ENCODE results near the gene SLC25A28. TPM values are rescaled to one million over a fixed set of nuclear protein-coding genes. Genes with fewer than 3 reads are reported as not detected.

The SLC25A28 gene, protein sequence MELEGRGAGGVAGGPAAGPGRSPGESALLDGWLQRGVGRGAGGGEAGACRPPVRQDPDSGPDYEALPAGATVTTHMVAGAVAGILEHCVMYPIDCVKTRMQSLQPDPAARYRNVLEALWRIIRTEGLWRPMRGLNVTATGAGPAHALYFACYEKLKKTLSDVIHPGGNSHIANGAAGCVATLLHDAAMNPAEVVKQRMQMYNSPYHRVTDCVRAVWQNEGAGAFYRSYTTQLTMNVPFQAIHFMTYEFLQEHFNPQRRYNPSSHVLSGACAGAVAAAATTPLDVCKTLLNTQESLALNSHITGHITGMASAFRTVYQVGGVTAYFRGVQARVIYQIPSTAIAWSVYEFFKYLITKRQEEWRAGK
- total RNA-seq (2022): 24.2 and 28.3 TPM in 2 replicates
- Bru-seq, nascent RNA: percentile 82 among the genes with signal in this experiment
- percentile 62 among the genes with signal in this experiment for BruChase-seq, experiment 1, labeled RNA remaining after a 6-hour chase
- percentile 77 among the genes with signal in this experiment for BruChase-seq, experiment 2, labeled RNA remaining after a 2-hour chase
- long read RNA-seq, transcript SLC25A28-201 (4 exons, 1,451 nt): major isoform, 8 of 14 reads
- long read RNA-seq, partial matches to known transcripts: 0 of 14 reads
- long read RNA-seq, other reads (novel, unspliced or antisense): 6 of 14 reads

DNA sequence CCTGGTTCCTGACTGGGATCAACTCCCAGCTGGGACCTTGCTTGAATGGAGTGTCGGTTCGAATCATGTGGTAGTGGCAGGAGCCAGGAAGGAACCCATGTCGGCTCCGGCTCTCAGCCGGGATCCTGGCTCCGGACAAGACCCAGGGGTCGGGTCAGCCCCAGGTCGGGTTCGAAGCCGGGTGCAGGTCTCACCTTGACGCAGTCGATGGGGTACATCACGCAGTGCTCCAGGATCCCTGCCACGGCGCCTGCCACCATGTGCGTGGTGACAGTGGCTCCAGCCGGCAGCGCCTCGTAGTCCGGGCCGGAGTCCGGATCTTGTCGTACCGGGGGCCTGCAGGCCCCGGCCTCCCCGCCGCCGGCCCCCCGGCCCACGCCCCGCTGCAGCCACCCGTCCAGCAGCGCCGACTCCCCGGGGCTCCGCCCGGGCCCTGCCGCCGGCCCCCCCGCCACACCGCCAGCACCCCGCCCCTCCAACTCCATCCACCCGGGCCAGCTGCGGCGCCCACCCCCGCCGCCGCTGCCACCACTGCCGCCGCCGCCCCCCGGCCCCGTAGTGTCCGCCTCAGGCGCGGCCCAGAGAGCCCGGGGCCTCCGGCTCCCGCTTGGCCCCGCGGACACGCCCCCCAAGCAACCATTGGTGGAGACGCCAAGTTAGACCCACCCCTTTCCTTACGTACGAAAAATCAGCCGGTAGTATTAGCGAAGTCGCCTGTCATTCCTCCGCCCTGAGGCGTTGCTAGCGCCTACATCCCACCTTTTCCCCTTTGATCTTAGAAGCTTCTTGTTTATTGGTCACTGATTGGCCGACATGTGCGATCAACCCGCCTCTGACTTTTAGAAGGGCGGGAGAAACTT is at the start of gene SLC25A28:
Gene SLC25A28 (minus strand): TSS at position 589 of the 860 bp plus-strand sequence. CDS start 104 bp downstream, at position 485.
- Mint-ChIP-seq H3K4me1 (ENCODE audit: low read depth, unreplicated experiment) (peaks cover 30% of the 10 kb centered on the region), H3K4me3 (ENCODE audit: low read depth, unreplicated experiment) (peak within 1 kb of the TSS; percentile 72), H3K27me3 (ENCODE audit: unreplicated experiment) (no peaks in the 10 kb centered on the region), H3K36me3 (ENCODE audit: insufficient read depth, unreplicated experiment) (peaks cover 34% of the 10 kb centered on the region), H3K9me3 (ENCODE audit: low read depth, unreplicated experiment) (peaks cover 4% of the 10 kb centered on the region), H3K27ac (ENCODE audit: unreplicated experiment) (peak within 1 kb of the TSS; percentile 95)
- intact Hi-C loops (cut with micrococcal nuclease; ENCODE audit: unreplicated experiment): no loop called here
- TF ChIP-seq, protein P1, sequence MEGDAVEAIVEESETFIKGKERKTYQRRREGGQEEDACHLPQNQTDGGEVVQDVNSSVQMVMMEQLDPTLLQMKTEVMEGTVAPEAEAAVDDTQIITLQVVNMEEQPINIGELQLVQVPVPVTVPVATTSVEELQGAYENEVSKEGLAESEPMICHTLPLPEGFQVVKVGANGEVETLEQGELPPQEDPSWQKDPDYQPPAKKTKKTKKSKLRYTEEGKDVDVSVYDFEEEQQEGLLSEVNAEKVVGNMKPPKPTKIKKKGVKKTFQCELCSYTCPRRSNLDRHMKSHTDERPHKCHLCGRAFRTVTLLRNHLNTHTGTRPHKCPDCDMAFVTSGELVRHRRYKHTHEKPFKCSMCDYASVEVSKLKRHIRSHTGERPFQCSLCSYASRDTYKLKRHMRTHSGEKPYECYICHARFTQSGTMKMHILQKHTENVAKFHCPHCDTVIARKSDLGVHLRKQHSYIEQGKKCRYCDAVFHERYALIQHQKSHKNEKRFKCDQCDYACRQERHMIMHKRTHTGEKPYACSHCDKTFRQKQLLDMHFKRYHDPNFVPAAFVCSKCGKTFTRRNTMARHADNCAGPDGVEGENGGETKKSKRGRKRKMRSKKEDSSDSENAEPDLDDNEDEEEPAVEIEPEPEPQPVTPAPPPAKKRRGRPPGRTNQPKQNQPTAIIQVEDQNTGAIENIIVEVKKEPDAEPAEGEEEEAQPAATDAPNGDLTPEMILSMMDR (IDR thresholded peaks at IDR 0.05; ENCODE audit: unreplicated experiment): no peak
- CTCF ChIA-PET: interaction anchor here (0.6 to 1.2 kb wide), 4 partner anchors 61 to 190 kb away, joined by 3 to 5 read pairs (median 3); partner anchors contain the start of gene GOT1
- no TSS peak for BruUV-seq (replicated peaks)
- peak; percentile 91 for DNase-seq

DNA sequence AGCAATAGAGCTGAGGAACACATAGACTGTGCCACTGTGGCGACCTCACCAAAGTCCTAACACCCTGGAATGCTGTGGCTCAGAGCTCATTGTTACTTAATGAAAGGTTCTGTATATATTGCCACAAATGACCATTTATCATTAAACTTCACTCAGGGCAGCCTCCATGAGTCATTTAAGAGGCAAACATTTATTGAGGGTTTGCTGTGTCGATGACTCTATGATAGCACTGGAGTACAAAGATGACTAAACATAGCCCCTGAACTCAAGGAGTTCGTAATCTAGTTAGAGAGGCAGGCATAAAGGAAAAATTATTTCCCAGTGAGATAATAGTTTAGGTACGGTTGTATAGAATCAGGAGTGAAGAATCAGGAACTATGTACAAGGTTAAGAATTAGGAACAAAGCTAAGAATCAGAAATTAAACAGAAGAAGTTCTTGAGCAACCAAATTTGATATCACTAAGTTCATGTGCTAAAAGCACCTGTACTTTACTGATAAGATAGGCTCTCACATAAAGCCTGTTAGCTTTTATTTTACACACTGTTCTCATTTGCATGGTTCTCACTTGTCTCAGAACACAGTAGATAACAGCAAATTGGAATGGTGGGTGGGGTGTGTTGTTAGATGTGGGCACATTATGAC is 47.0 kb upstream of the SLC25A28 start:
- H3K4me1 Mint-ChIP-seq (ENCODE audit: low read depth, unreplicated experiment): peaks cover 16% of the 10 kb centered on the region
- peaks cover 5% of the 10 kb centered on the region for H3K36me3 Mint-ChIP-seq (ENCODE audit: insufficient read depth, unreplicated experiment)
- intact Hi-C loops (cut with micrococcal nuclease; ENCODE audit: unreplicated experiment): no loop called here
- H3K9me3 Mint-ChIP-seq (ENCODE audit: low read depth, unreplicated experiment): no peaks in the 10 kb centered on the region
- TF ChIP-seq, protein P1 (IDR thresholded peaks at IDR 0.05; ENCODE audit: unreplicated experiment): no peak
- no peak overlapping the region for H3K27ac Mint-ChIP-seq (ENCODE audit: unreplicated experiment)
- CTCF ChIA-PET: interaction anchor here (0.6 kb wide), 1 partner anchor 15 kb away, joined by 3 read pairs; no protein-coding TSS in a partner anchor
- BruUV-seq (replicated peaks): no TSS peak
- H3K27me3 Mint-ChIP-seq (ENCODE audit: unreplicated experiment): no peaks in the 10 kb centered on the region
- H3K4me3 Mint-ChIP-seq (ENCODE audit: low read depth, unreplicated experiment): no peak overlapping the region
- DNase-seq: no peak

DNA sequence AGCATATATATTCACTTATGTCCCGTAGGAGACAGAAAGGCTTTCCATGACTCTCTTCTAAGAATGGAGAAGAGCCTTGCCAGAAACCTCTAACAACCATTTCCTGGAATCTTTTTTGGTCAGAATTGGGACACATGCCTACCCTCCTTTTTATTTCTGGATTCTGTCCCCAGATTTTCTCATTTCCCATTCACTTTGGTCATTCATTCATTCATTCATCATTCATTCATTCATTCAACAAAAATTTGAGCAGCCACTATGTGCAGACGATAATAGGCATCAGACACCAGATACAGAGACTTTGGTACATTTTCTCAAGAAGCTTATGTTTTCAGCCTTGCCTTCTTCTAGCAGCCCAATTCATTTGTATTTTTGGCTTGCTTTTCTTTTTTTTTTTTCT is 45.1 kb upstream of the SLC25A28 start:
- peaks cover 5% of the 10 kb centered on the region for H3K36me3 Mint-ChIP-seq (ENCODE audit: insufficient read depth, unreplicated experiment)
- TF ChIP-seq, protein P1 (IDR thresholded peaks at IDR 0.05; ENCODE audit: unreplicated experiment): no peak
- no peak for DNase-seq
- no peak overlapping the region for H3K4me3 Mint-ChIP-seq (ENCODE audit: low read depth, unreplicated experiment)
- peaks cover 22% of the 10 kb centered on the region for H3K4me1 Mint-ChIP-seq (ENCODE audit: low read depth, unreplicated experiment)
- CTCF ChIA-PET: no interaction called here
- H3K9me3 Mint-ChIP-seq (ENCODE audit: low read depth, unreplicated experiment): no peaks in the 10 kb centered on the region
- no peak overlapping the region for H3K27ac Mint-ChIP-seq (ENCODE audit: unreplicated experiment)
- H3K27me3 Mint-ChIP-seq (ENCODE audit: unreplicated experiment): no peaks in the 10 kb centered on the region
- no TSS peak for BruUV-seq (replicated peaks)
- intact Hi-C loops (cut with micrococcal nuclease; ENCODE audit: unreplicated experiment): no loop called here

DNA sequence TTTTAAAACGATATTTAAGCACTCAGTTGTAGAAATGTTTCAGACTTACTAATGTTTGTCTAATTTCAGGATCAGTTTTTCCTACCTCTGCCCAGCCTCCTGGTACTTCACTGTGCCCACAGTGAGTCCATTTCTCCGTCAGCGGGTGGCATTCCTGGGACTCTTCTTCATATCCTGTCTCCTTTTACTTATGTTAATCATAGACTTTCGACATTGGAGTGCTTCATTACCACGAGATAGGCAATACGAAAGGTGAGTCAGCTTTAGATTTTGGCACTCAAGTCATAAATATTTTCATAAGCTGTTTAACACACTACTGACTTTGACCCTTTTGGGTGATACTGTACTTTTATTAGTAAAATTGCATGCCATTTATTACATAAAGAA is 41.1 kb upstream of the SLC25A28 start:
- Mint-ChIP-seq H3K4me3 (ENCODE audit: low read depth, unreplicated experiment) (no peak overlapping the region), H3K27me3 (ENCODE audit: unreplicated experiment) (peaks cover 21% of the 10 kb centered on the region), H3K9me3 (ENCODE audit: low read depth, unreplicated experiment) (no peaks in the 10 kb centered on the region), H3K36me3 (ENCODE audit: insufficient read depth, unreplicated experiment) (peaks cover 25% of the 10 kb centered on the region), H3K4me1 (ENCODE audit: low read depth, unreplicated experiment) (peaks cover 11% of the 10 kb centered on the region), H3K27ac (ENCODE audit: unreplicated experiment) (no peak overlapping the region)
- no TSS peak for BruUV-seq (replicated peaks)
- intact Hi-C loops (cut with micrococcal nuclease; ENCODE audit: unreplicated experiment): no loop called here
- TF ChIP-seq, protein P1 (IDR thresholded peaks at IDR 0.05; ENCODE audit: unreplicated experiment): no peak
- DNase-seq: no peak
- CTCF ChIA-PET: no interaction called here
